Endothelial cell of umbilical vein (primary cell): Measurements from ENCODE around the gene IGF2BP1. TPM values are rescaled to one million over a fixed set of nuclear protein-coding genes. Genes with fewer than 3 reads are reported as not detected.

Experiments used
- BruUV-seq: library from RNA; stranded (reverse); fragments of 400-500 nt; replicated peaks from 2 replicates; lab custom pipeline; 2021; lab: Mats Ljungman, UMichigan
- CTCF ChIA-PET: fragments of 300-600, 350-600 bp; sonication (Branson Sonifier 250); formaldehyde crosslinking; loops from one replicate; lab custom pipeline; 2021; ENCODE audit warnings: antibody characterized with exemption, inconsistent platforms; lab: Charles Lee
- POLR2A ChIA-PET: fragments of 300-600, 350-600 bp; sonication (Branson Sonifier 250); formaldehyde crosslinking; loops from one replicate; lab custom pipeline; 2021; ENCODE audit warnings: antibody characterized with exemption, inconsistent platforms; lab: Charles Lee
- DNase-seq: peaks from one replicate; pipeline ENCODE4 v3.0.0-alpha.2; 2011; ENCODE audit warnings: low read depth, low spot score
- FAIRE-seq: peaks from 2 replicates; lab custom pipeline; 2011; peaks lifted over from hg19 to GRCh38; lab: Jason Lieb, UNC
- H2AFZ ChIP-seq: 2 replicates; pipeline ENCODE4 v1.6.0; 2012; ENCODE audit warnings: low read depth, low read length, control low read depth, inconsistent platforms
- H3K27ac ChIP-seq: 2 replicates; pipeline ENCODE4 v1.5.1; 2011; ENCODE audit warnings: low read depth, mild to moderate bottlenecking, control low read depth, low read length, moderate library complexity; ENCODE audit not compliant: insufficient read depth
- H3K27me3 ChIP-seq, 2 experiments: 2 replicates each; pipeline versions ENCODE4 v1.6.0 to v1.6.1; 2011; ENCODE audit warnings: low read length in 2 of 2, mixed read lengths in 1 of 2; ENCODE audit not compliant: control insufficient read depth in 2 of 2, insufficient read depth in 2 of 2
- H3K36me3 ChIP-seq, 2 experiments: 2 replicates in 1 of 2; 3 replicates in 1 of 2; pipeline ENCODE4 v1.5.1; 2011; ENCODE audit warnings: low read length in 2 of 2, mild to moderate bottlenecking in 1 of 2, moderate library complexity in 1 of 2; ENCODE audit not compliant: control insufficient read depth in 2 of 2, insufficient read depth in 2 of 2; ENCODE audit errors: extremely low read depth in 1 of 2
- H3K4me1 ChIP-seq: 3 replicates; pipeline ENCODE4 v1.5.1; 2011; ENCODE audit warnings: mild to moderate bottlenecking, low read length; ENCODE audit not compliant: control insufficient read depth, insufficient read depth; ENCODE audit errors: extremely low read depth
- H3K4me2 ChIP-seq: 2 replicates; pipeline ENCODE4 v1.6.1; 2011; ENCODE audit warnings: low read length, control low read depth, mixed read lengths; ENCODE audit not compliant: insufficient read depth
- H3K4me3 ChIP-seq, 3 experiments: fragments of 200-600 bp in 1 of 3; sonication (generic), shearing (Covaris generic) in 1 of 3; replicated peaks in 1 of 3; 2 replicates each; pipeline ENCODE4 v1.5.1; 2011 to 2016; ENCODE audit warnings: control low read depth in 3 of 3, low read length in 3 of 3, mild to moderate bottlenecking in 2 of 3, inconsistent platforms in 1 of 3, low read depth in 1 of 3, moderate library complexity in 1 of 3; ENCODE audit not compliant: insufficient read depth in 1 of 3
- H3K79me2 ChIP-seq: 2 replicates; pipeline ENCODE4 v1.6.0; 2012; ENCODE audit warnings: low read length, inconsistent platforms; ENCODE audit not compliant: control insufficient read depth, insufficient read depth
- H3K9ac ChIP-seq: replicated peaks from 2 replicates; pipeline ENCODE3; 2011; ENCODE audit warnings: low read length, control low read depth; ENCODE audit not compliant: insufficient read depth; ENCODE audit errors: extremely low read depth
- H3K9me1 ChIP-seq: replicated peaks from 3 replicates; pipeline ENCODE4 v1.6.0; 2011; ENCODE audit warnings: mild to moderate bottlenecking, low read length; ENCODE audit not compliant: control insufficient read depth, insufficient read depth; ENCODE audit errors: extremely low read depth
- H3K9me3 ChIP-seq: replicated peaks from 2 replicates; pipeline ENCODE4 v1.5.1; 2012; ENCODE audit warnings: low read length, inconsistent platforms; ENCODE audit not compliant: control insufficient read depth, insufficient read depth
- H4K20me1 ChIP-seq: replicated peaks from 2 replicates; pipeline ENCODE3; 2011; ENCODE audit warnings: mild to moderate bottlenecking, low read length; ENCODE audit not compliant: control insufficient read depth, insufficient read depth; ENCODE audit errors: extremely low read depth
- CTCF ChIP-seq, 2 donors: IDR thresholded peaks; 1 replicate in 1 of 2; 2 replicates in 1 of 2; pipeline ENCODE4 v1.5.1; 2011; ENCODE audit warnings: low read length in 2 of 2, mild to moderate bottlenecking in 2 of 2, moderate library complexity in 2 of 2, control low read depth in 1 of 2, inconsistent platforms in 1 of 2, low read depth in 1 of 2; ENCODE audit not compliant: insufficient read depth in 1 of 2; ENCODE audit errors: extremely low read depth in 1 of 2
- EZH2 ChIP-seq: IDR thresholded peaks from 2 replicates; pipeline ENCODE4 v1.6.1; 2012; ENCODE audit warnings: borderline replicate concordance, low read depth, mild to moderate bottlenecking, moderate library complexity, low read length, inconsistent platforms; ENCODE audit not compliant: severe bottlenecking
- FOS ChIP-seq: IDR thresholded peaks from 2 replicates; pipeline ENCODE4 v1.6.1; 2011; ENCODE audit warnings: mild to moderate bottlenecking, low read length, moderate library complexity, borderline replicate concordance; ENCODE audit not compliant: insufficient read depth
- GATA2 ChIP-seq: IDR thresholded peaks from 2 replicates; pipeline ENCODE4 v1.7.0; 2011; ENCODE audit warnings: low read depth, mild to moderate bottlenecking, moderate library complexity, mixed read lengths, low read length; ENCODE audit not compliant: insufficient read length, insufficient read depth
- JUN ChIP-seq: IDR thresholded peaks from 2 replicates; pipeline ENCODE4 v1.6.1; 2011; ENCODE audit warnings: borderline replicate concordance, low read depth; ENCODE audit not compliant: insufficient read length, insufficient read depth
- MAX ChIP-seq: IDR thresholded peaks from 2 replicates; pipeline ENCODE4 v1.6.1; 2011; ENCODE audit not compliant: insufficient read depth, insufficient read length
- MYC ChIP-seq: IDR thresholded peaks from one replicate; pipeline ENCODE4 v1.6.1; 2011; ENCODE audit warnings: mild to moderate bottlenecking, low read depth, low read length
- POLR2A ChIP-seq: IDR thresholded peaks from 2 replicates; pipeline ENCODE4 v1.6.1; 2012; ENCODE audit warnings: low read depth, mild to moderate bottlenecking, control low read depth, low read length
- POLR2AphosphoS5 ChIP-seq: IDR thresholded peaks from 2 replicates; pipeline ENCODE4 v1.6.1; 2012; ENCODE audit warnings: low read depth, mild to moderate bottlenecking, control low read depth, low read length, moderate library complexity; ENCODE audit not compliant: insufficient read depth
- dilution Hi-C: fragments of 300-500 bp; cut with MboI; formaldehyde crosslinking; loops from one replicate; pipeline ENCODE4 v1.15.0; 2019; ENCODE audit warnings: low sequenced_read_pairs; ENCODE audit not compliant: extremely low pct_ligation_motif_present
- intact Hi-C: fragments of 100-400 bp; cut with micrococcal nuclease; formaldehyde crosslinking; loops from one replicate; pipeline ENCODE4 v1.10.0; 2022
- polyA plus RNA-seq, 4 experiments: library from polyadenylated mRNA; depleted of rRNA in 3 of 4; stranded (reverse) in 3 of 4; unstranded in 1 of 4; fragments of >200 nt; gene quantifications; 2 replicates each; pipeline versions ENCODE4 v1.2.1 to v1.2.3, GENCODE V29; 2011 to 2012; ENCODE audit warnings: missing spikeins in 1 of 4
- total RNA-seq: library from RNA; stranded (reverse); gene quantifications from 2 replicates; pipeline ENCODE4 v1.2.3, GENCODE V29; 2021

Gene IGF2BP1
- total and polyA plus RNA-seq, 2 donors (not counting 3 experiments of a cell fraction or from before 2014, with no cell fraction given) = 9.5 to 99.5 TPM

GRCh38 chr17:49041527-49041926 lies 44.3 kb downstream of the IGF2BP1 start:
- POLR2A ChIA-PET = no interaction called here
- Histone ChIP-seq H3K9ac (no peak overlapping the region), H4K20me1 (no peaks in the 10 kb centered on the region), H3K27me3 (no peaks in the 10 kb centered on the region), H3K4me2 (no peak overlapping the region), H3K79me2 (peaks cover 10% of the 10 kb centered on the region), H3K9me1 (no peaks in the 10 kb centered on the region), H3K27ac (no peak overlapping the region), H3K36me3 (peaks cover 39 to 67% of the 10 kb centered on the region in 2 experiments), H2AFZ (no peak overlapping the region), H3K9me3 (no peaks in the 10 kb centered on the region), H3K4me3 (no peak overlapping the region), H3K4me1 (no peaks in the 10 kb centered on the region)
- FAIRE-seq (no peak), DNase-seq (no peak)
- BruUV-seq = no TSS peak
- TF ChIP-seq POLR2AphosphoS5 (no peak), FOS (no peak), POLR2A (no peak), EZH2 (no peak), CTCF (IDR thresholded peaks at IDR 0.05; ENCODE audit: extremely low read depth in 1 of 2, insufficient read depth in 1 of 2, low read depth in 1 of 2, low read length in 2 of 2) (no peak), JUN (no peak), MAX (no peak), MYC (no peak), GATA2 (no peak)
- intact Hi-C loops (no loop called here), dilution Hi-C loops (no loop called here)
- CTCF ChIA-PET = no interaction called here
